HCT116 (cell line): ENCODE results near the gene ATCAY. TPM values are rescaled to one million over a fixed set of nuclear protein-coding genes. Genes with fewer than 3 reads are reported as not detected.
"Not testable (repeated sequence)": the region's sequence is repeated elsewhere in the genome, so short reads cannot be mapped to it uniquely, and the experiment has no call there.

Experiments used
- ATAC-seq: fragments of 200-7000 bp; cut with Tn5 transposase; 2 replicates; pipeline ENCODE4 v1.9.1; 2020; ENCODE audit warnings: mild to moderate bottlenecking, moderate library complexity
- BruUV-seq: library from RNA; stranded (reverse); fragments of 400-500 nt; replicated peaks from 2 replicates; lab custom pipeline; 2021; lab: Mats Ljungman, UMichigan
- CTCF ChIA-PET: fragments of 300-600 bp; sonication (Branson Sonifier 250); formaldehyde crosslinking; loops from one replicate; lab custom pipeline; 2021; ENCODE audit warnings: antibody characterized with exemption; lab: Charles Lee
- POLR2A ChIA-PET: fragments of 300-600, 350-600 bp; sonication (Branson Sonifier 250); formaldehyde crosslinking; loops from one replicate; lab custom pipeline; 2021; ENCODE audit warnings: antibody characterized with exemption; lab: Charles Lee
- RAD21 ChIA-PET, 2 experiments: fragments of 300-600 bp; sonication (Branson Sonifier 250); formaldehyde crosslinking; loops; one replicate each; lab custom pipeline; 2023; ENCODE audit warnings: low total read pairs in 2 of 2; ENCODE audit not compliant: uncharacterized antibody in 2 of 2, unreplicated experiment in 2 of 2, low non-redundant PET in 1 of 2; lab: Charles Lee
- DNase-seq: peaks from one replicate; pipeline ENCODE4 v3.0.0-alpha.2; 2010; ENCODE audit warnings: low read depth, low spot score
- H2AFZ ChIP-seq: fragments of 200-600 bp; shearing (Covaris generic), sonication (generic); 2 replicates; pipeline ENCODE4 v1.6.1; 2017; ENCODE audit warnings: low read depth, mixed run types, mixed read lengths, antibody characterized with exemption, low read length; ENCODE audit not compliant: poor library complexity, severe bottlenecking
- H3K27ac ChIP-seq: 2 replicates; pipeline ENCODE4 v1.5.1; 2012; ENCODE audit warnings: low read depth, low read length
- H3K27me3 ChIP-seq: fragments of 200-600 bp; sonication (generic); 2 replicates; pipeline ENCODE4 v1.6.1; 2016; ENCODE audit warnings: mixed run types, low read length, mixed read lengths; ENCODE audit not compliant: insufficient read depth
- H3K36me3 ChIP-seq, 2 experiments: fragments of 200-500 bp in 1 of 2; fragments of 200-600 bp in 1 of 2; sonication (Bioruptor generic) in 1 of 2; sonication (generic) in 1 of 2; 2 replicates each; pipeline versions ENCODE4 v1.5.1 to v1.6.1; 2014 to 2016; ENCODE audit warnings: low read length in 2 of 2, inconsistent platforms in 1 of 2, mixed read lengths in 1 of 2, mixed run types in 1 of 2; ENCODE audit not compliant: insufficient read depth in 2 of 2, control insufficient read depth in 1 of 2
- H3K4me1 ChIP-seq, 2 experiments: fragments of 200-600 bp in 1 of 2; sonication (generic) in 1 of 2; 2 replicates each; pipeline versions ENCODE4 v1.5.1 to v1.6.1; 2012 to 2017; ENCODE audit warnings: low read length in 2 of 2, inconsistent platforms in 1 of 2, mild to moderate bottlenecking in 1 of 2, mixed read lengths in 1 of 2, mixed run types in 1 of 2, moderate library complexity in 1 of 2; ENCODE audit not compliant: insufficient read depth in 2 of 2, control insufficient read depth in 1 of 2
- H3K4me2 ChIP-seq: fragments of 200-600 bp; sonication (generic); 2 replicates; pipeline ENCODE4 v1.6.1; 2017; ENCODE audit warnings: mixed run types, low read length, mixed read lengths
- H3K4me3 ChIP-seq, 2 experiments: fragments of 200-600 bp in 1 of 2; sonication (generic) in 1 of 2; replicated peaks in 1 of 2; 2 replicates each; pipeline ENCODE4 v1.5.1; 2011 to 2016; ENCODE audit warnings: low read length in 2 of 2, control low read depth in 1 of 2, low read depth in 1 of 2, mild to moderate bottlenecking in 1 of 2, mixed read lengths in 1 of 2, mixed run types in 1 of 2
- H3K79me2 ChIP-seq: fragments of 200-600 bp; sonication (generic); 2 replicates; pipeline ENCODE4 v1.6.1; 2017; ENCODE audit warnings: mild to moderate bottlenecking, mixed run types, low read length, moderate library complexity, mixed read lengths; ENCODE audit not compliant: insufficient read depth
- H3K9ac ChIP-seq: fragments of 200-600 bp; sonication (generic); 2 replicates; pipeline ENCODE4 v1.6.1; 2016; ENCODE audit warnings: low read length, mixed read lengths
- H3K9me2 ChIP-seq: fragments of 200-600 bp; sonication (generic), shearing (Covaris generic); 2 replicates; pipeline ENCODE4 v1.6.1; 2017; ENCODE audit warnings: mixed run types, mild to moderate bottlenecking, moderate library complexity; ENCODE audit not compliant: insufficient read depth
- H3K9me3 ChIP-seq, 2 experiments: fragments of 200-500 bp in 1 of 2; fragments of 200-600 bp in 1 of 2; sonication (Bioruptor generic) in 1 of 2; sonication (generic) in 1 of 2; 2 replicates each; pipeline ENCODE4 v1.6.1; 2014 to 2017; ENCODE audit warnings: low read length in 2 of 2, mixed read lengths in 2 of 2, inconsistent platforms in 1 of 2, low read depth in 1 of 2, mild to moderate bottlenecking in 1 of 2, mixed run types in 1 of 2, moderate library complexity in 1 of 2; ENCODE audit not compliant: control insufficient read depth in 1 of 2, insufficient read depth in 1 of 2
- H4K20me1 ChIP-seq: fragments of 200-600 bp; sonication (generic), shearing (Covaris generic); 2 replicates; pipeline ENCODE4 v1.6.1; 2017; ENCODE audit warnings: mixed run types, mild to moderate bottlenecking, moderate library complexity; ENCODE audit not compliant: insufficient read depth
- ATF3 ChIP-seq: IDR thresholded peaks from 2 replicates; pipeline ENCODE4 v1.6.1; 2012
- EGR1 ChIP-seq: IDR thresholded peaks from 2 replicates; pipeline ENCODE4 v1.6.1; 2012; ENCODE audit warnings: low read depth
- ELF1 ChIP-seq: IDR thresholded peaks from 2 replicates; pipeline ENCODE4 v1.6.1; 2012; ENCODE audit warnings: low read depth, borderline replicate concordance
- EZH2 ChIP-seq: fragments of 200-600 bp; sonication (generic); IDR thresholded peaks from 2 replicates; pipeline ENCODE4 v1.6.1; 2017; ENCODE audit warnings: antibody characterized with exemption, mixed run types
- JUND ChIP-seq: IDR thresholded peaks from 2 replicates; pipeline ENCODE4 v1.6.1; 2012
- MAX ChIP-seq: IDR thresholded peaks from 2 replicates; pipeline ENCODE4 v1.6.1; 2012
- SIN3A ChIP-seq: IDR thresholded peaks from 2 replicates; pipeline ENCODE4 v1.6.1; 2012; ENCODE audit warnings: low read depth
- SRF ChIP-seq: IDR thresholded peaks from 2 replicates; pipeline ENCODE4 v1.6.1; 2012; ENCODE audit warnings: low read depth
- TCF7L2 ChIP-seq: IDR thresholded peaks from 2 replicates; pipeline ENCODE4 v1.7.0; 2011; ENCODE audit warnings: borderline replicate concordance, inconsistent platforms; ENCODE audit not compliant: insufficient read depth, insufficient read length; ENCODE audit errors: extremely low read depth
- YY1 ChIP-seq: IDR thresholded peaks from 2 replicates; pipeline ENCODE4 v1.6.1; 2011; ENCODE audit warnings: low read length, low read depth, moderate library complexity, mild to moderate bottlenecking; ENCODE audit not compliant: insufficient replicate concordance; ENCODE audit errors: extremely low read depth
- intact Hi-C: fragments of 100-400 bp; cut with micrococcal nuclease; formaldehyde crosslinking; loops from 2 replicates; pipeline ENCODE4 v1.10.0; 2022
- total RNA-seq: library from RNA; stranded (reverse); gene quantifications from one replicate; pipeline ENCODE4 v1.2.1, GENCODE V29; 2021; ENCODE audit not compliant: unreplicated experiment

The ATCAY gene
- total RNA-seq, 1 experiment from 2014 or later, result not detected

GRCh38 chr19:3936506-3937442 is 56.3 kb downstream of the ATCAY start:
- CTCF ChIA-PET, result no interaction called here
- POLR2A ChIA-PET, result no interaction called here

GRCh38 chr19:3938300-3938950 is 57.9 kb downstream of the ATCAY start:
- H3K27me3 ChIP-seq, H4K20me1 ChIP-seq, H3K4me2 ChIP-seq, intact Hi-C loops, CTCF ChIA-PET, H3K9me3 ChIP-seq, H3K27ac ChIP-seq, POLR2A ChIA-PET, H3K4me1 ChIP-seq, H3K4me3 ChIP-seq, H2AFZ ChIP-seq, H3K79me2 ChIP-seq, H3K9ac ChIP-seq, H3K9me2 ChIP-seq, DNase-seq, BruUV-seq, ATAC-seq, H3K36me3 ChIP-seq, RAD21 ChIA-PET: not testable (repeated sequence)

More at GRCh38 chr19:3936506-3937442, 56.3 kb downstream of the ATCAY start:
- Histone ChIP-seq H3K4me3 (no peak overlapping the region), H3K4me1 (no peaks in the 10 kb centered on the region), H3K9me3 (no peaks in the 10 kb centered on the region), H3K36me3 (no peaks in the 10 kb centered on the region), H3K79me2 (no peaks in the 10 kb centered on the region), H3K27ac (no peak overlapping the region), H3K4me2 (no peak overlapping the region), H4K20me1 (no peaks in the 10 kb centered on the region), H3K9me2 (no peaks in the 10 kb centered on the region), H3K27me3 (no peaks in the 10 kb centered on the region), H2AFZ (no peak overlapping the region), H3K9ac (no peak overlapping the region)
- RAD21 ChIA-PET, result no interaction called here
- intact Hi-C loops, result no loop called here
- ATAC-seq (no peak), DNase-seq (no peak)
- BruUV-seq, result no TSS peak
- TF ChIP-seq EGR1, result no peak
- TF ChIP-seq SRF, result no peak
- TF ChIP-seq EZH2, result no peak
- TF ChIP-seq JUND, result no peak
- no peak for TF ChIP-seq ELF1
- TF ChIP-seq YY1, result no peak
- no peak for TF ChIP-seq MAX
- TF ChIP-seq SIN3A, result no peak
- TF ChIP-seq ATF3, result no peak
- no peak for TF ChIP-seq TCF7L2
